Measurements from ENCODE around the gene FAM180A. TPM values are rescaled to one million over a fixed set of nuclear protein-coding genes. Genes with fewer than 3 reads are reported as not detected.

FAM180A gene
- total RNA-seq, 3 donors from 2014 or later (not counting 1 experiment from before 2014, with no cell fraction given) = not detected

GRCh38 chr7:135710417-135711138 lies 38.0 kb downstream of the FAM180A start:
- Mint-ChIP-seq H3K4me1 (no peaks in the 10 kb centered on the region), H3K4me3 (no peak overlapping the region), H3K27ac (no peak overlapping the region), H3K36me3 (no peaks in the 10 kb centered on the region), H3K27me3 (ENCODE audit: low read depth in 2 of 2) (no peaks in the 10 kb centered on the region), H3K9me3 (no peaks in the 10 kb centered on the region)
- intact Hi-C loops (cut with micrococcal nuclease) = no loop called here
- H3K4me1 ChIP-seq (ENCODE audit: control insufficient read depth, insufficient read depth, low read length) = no peaks in the 10 kb centered on the region
- DNase-seq (peak in 1 of 2 donors; percentile 34), ATAC-seq (peak; percentile 38 to 61 (median 44))
- H3K27me3 ChIP-seq (ENCODE audit: control insufficient read depth, insufficient read depth, low read length) = no peaks in the 10 kb centered on the region
- TF ChIP-seq, protein P1, sequence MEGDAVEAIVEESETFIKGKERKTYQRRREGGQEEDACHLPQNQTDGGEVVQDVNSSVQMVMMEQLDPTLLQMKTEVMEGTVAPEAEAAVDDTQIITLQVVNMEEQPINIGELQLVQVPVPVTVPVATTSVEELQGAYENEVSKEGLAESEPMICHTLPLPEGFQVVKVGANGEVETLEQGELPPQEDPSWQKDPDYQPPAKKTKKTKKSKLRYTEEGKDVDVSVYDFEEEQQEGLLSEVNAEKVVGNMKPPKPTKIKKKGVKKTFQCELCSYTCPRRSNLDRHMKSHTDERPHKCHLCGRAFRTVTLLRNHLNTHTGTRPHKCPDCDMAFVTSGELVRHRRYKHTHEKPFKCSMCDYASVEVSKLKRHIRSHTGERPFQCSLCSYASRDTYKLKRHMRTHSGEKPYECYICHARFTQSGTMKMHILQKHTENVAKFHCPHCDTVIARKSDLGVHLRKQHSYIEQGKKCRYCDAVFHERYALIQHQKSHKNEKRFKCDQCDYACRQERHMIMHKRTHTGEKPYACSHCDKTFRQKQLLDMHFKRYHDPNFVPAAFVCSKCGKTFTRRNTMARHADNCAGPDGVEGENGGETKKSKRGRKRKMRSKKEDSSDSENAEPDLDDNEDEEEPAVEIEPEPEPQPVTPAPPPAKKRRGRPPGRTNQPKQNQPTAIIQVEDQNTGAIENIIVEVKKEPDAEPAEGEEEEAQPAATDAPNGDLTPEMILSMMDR (IDR thresholded peaks at IDR 0.05) = peak; percentile 64
- H3K36me3 ChIP-seq (ENCODE audit: control insufficient read depth, insufficient read depth, low read length) = no peaks in the 10 kb centered on the region
- no peak overlapping the region for H3K4me3 ChIP-seq (ENCODE audit: low read length)
- H3K27ac ChIP-seq (ENCODE audit: low read length) = no peak overlapping the region
- WGBS (ENCODE audit: insufficient coverage) = 43% methylated on average over 9 of the region's 11 CpGs
- no peaks in the 10 kb centered on the region for H3K9me3 ChIP-seq (ENCODE audit: control insufficient read depth, insufficient read depth, low read length)

- no peak overlapping the region for H3K27ac ChIP-seq (ENCODE audit: low read length)
- Mint-ChIP-seq H3K4me3 (no peak overlapping the region), H3K9me3 (no peaks in the 10 kb centered on the region), H3K4me1 (no peaks in the 10 kb centered on the region), H3K27me3 (ENCODE audit: low read depth in 2 of 2) (no peaks in the 10 kb centered on the region), H3K36me3 (no peaks in the 10 kb centered on the region), H3K27ac (no peak overlapping the region)
- intact Hi-C loops (cut with micrococcal nuclease) = no loop called here
- TF ChIP-seq, protein P1 (IDR thresholded peaks at IDR 0.05) = no peak
- no peak for DNase-seq
- ATAC-seq = no peak
- H3K36me3 ChIP-seq (ENCODE audit: control insufficient read depth, insufficient read depth, low read length) = no peaks in the 10 kb centered on the region
- no peaks in the 10 kb centered on the region for H3K9me3 ChIP-seq (ENCODE audit: control insufficient read depth, insufficient read depth, low read length)
- no peaks in the 10 kb centered on the region for H3K4me1 ChIP-seq (ENCODE audit: control insufficient read depth, insufficient read depth, low read length)
- WGBS (ENCODE audit: insufficient coverage) = 100% methylated on average over 2 of the region's 3 CpGs
- no peaks in the 10 kb centered on the region for H3K27me3 ChIP-seq (ENCODE audit: control insufficient read depth, insufficient read depth, low read length)
- no peak overlapping the region for H3K4me3 ChIP-seq (ENCODE audit: low read length)
These were observed 39.1 kb downstream of the FAM180A start for GRCh38 chr7:135709508-135709907.

DNA sequence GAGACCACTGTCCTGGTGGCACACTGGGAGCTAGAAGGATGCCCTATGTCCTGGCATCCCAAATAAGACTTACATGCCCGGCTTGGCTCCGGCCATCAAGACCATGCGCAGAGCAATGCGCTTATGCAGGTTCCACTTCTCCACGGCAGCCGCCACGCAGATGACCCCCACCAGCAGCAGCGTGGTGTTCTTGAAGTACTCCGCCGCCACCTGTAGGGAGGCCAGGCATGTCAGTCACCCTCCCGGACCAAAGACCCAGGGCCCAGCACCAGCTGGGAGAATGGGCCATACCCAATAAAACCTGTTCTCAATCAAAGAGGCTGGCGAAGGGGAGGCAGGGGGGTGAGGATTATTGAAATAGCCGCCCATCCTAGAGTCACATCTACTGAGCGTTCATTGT lies 40.6 kb downstream of the FAM180A start:
- H3K4me1 Mint-ChIP-seq = no peaks in the 10 kb centered on the region
- DNase-seq = no peak
- 96% methylated on average over 14 of the region's 14 CpGs for WGBS (ENCODE audit: insufficient coverage)
- TF ChIP-seq, protein P1 (IDR thresholded peaks at IDR 0.05) = no peak
- Histone ChIP-seq H3K27ac (ENCODE audit: low read length) (no peak overlapping the region), H3K36me3 (ENCODE audit: control insufficient read depth, insufficient read depth, low read length) (no peaks in the 10 kb centered on the region), H3K4me3 (ENCODE audit: low read length) (no peak overlapping the region), H3K4me1 (ENCODE audit: control insufficient read depth, insufficient read depth, low read length) (no peaks in the 10 kb centered on the region), H3K27me3 (ENCODE audit: control insufficient read depth, insufficient read depth, low read length) (no peaks in the 10 kb centered on the region), H3K9me3 (ENCODE audit: control insufficient read depth, insufficient read depth, low read length) (no peaks in the 10 kb centered on the region)
- no peaks in the 10 kb centered on the region for H3K27me3 Mint-ChIP-seq (ENCODE audit: low read depth in 2 of 2)
- H3K9me3 Mint-ChIP-seq = no peaks in the 10 kb centered on the region
- H3K4me3 Mint-ChIP-seq = no peak overlapping the region
- H3K27ac Mint-ChIP-seq = no peak overlapping the region
- intact Hi-C loops (cut with micrococcal nuclease) = no loop called here
- no peak for ATAC-seq
- H3K36me3 Mint-ChIP-seq = no peaks in the 10 kb centered on the region

GRCh38 chr7:135707570-135707966 lies 41.0 kb downstream of the FAM180A start:
- Histone ChIP-seq H3K27ac (ENCODE audit: low read length) (no peak overlapping the region), H3K27me3 (ENCODE audit: control insufficient read depth, insufficient read depth, low read length) (no peaks in the 10 kb centered on the region), H3K4me3 (ENCODE audit: low read length) (no peak overlapping the region), H3K9me3 (ENCODE audit: control insufficient read depth, insufficient read depth, low read length) (no peaks in the 10 kb centered on the region), H3K4me1 (ENCODE audit: control insufficient read depth, insufficient read depth, low read length) (no peaks in the 10 kb centered on the region), H3K36me3 (ENCODE audit: control insufficient read depth, insufficient read depth, low read length) (no peaks in the 10 kb centered on the region)
- Mint-ChIP-seq H3K27me3 (ENCODE audit: low read depth in 2 of 2) (no peaks in the 10 kb centered on the region), H3K4me1 (no peaks in the 10 kb centered on the region), H3K36me3 (no peaks in the 10 kb centered on the region), H3K9me3 (no peaks in the 10 kb centered on the region), H3K4me3 (no peak overlapping the region), H3K27ac (no peak overlapping the region)
- intact Hi-C loops (cut with micrococcal nuclease) = no loop called here
- TF ChIP-seq, protein P1 (IDR thresholded peaks at IDR 0.05) = no peak
- 77% methylated on average over 5 of the region's 5 CpGs for WGBS (ENCODE audit: insufficient coverage)
- ATAC-seq (no peak), DNase-seq (no peak)
